Stimulated activated CD8-positive, alpha-beta memory T cell treated with anti-CD3 and anti-CD28 coated beads, Interleukin-4, amount 100 ng/mL, for 1 hour (primary cell): Measurements from ENCODE around the gene SNAI3.

Source experiments
- DNase-seq, 2 donors: peaks; one replicate each; pipeline ENCODE4 v3.0.0-alpha.2; 2020; ENCODE audit warnings: low read depth in 2 of 2, low spot score in 1 of 2

The SNAI3 gene

GRCh38 chr16:88691924-88692560, 5.7 kb upstream of the SNAI3 start:
- DNase-seq = no peak

- DNase-seq = no peak
Measured at GRCh38 chr16:88691129-88691813, 5.0 kb upstream of the SNAI3 start.

DNA sequence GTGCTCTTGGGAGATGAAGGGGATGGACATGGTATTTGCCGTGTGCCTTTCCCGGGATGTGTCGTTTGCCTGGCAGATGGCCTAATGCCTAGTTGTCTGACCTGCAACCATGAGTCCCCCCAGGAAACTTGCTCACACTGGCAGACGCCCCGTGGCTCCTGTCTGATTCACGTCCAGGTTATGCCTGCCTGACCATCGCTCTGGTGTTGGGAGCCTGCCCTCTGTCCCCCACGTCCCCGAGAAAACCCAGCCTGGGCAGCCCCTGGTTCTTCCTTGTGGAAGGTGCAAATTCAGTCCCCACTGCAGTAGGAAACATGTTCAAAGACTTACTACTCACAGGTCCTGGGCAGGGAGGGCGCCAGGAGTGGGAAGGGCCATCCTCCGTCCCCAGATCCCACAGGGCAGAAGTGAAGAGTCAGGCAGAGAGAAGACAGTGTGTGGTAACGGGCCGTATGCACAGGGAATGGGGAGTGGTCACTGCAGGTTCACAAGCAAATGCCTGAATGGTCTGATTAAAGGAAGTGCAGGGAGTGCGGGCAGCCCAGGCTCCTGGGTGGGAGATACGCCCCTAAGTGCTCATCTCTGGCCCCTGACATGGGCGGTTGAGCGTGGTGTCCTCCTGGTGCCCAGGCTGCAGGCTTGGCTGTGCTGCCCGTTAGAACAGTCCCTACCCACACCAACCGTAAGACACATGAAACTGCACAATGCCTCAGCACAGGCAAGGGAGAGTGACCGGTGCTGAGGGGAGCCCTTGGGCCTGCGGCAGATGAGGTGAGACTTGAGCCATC, 4.2 kb upstream of the SNAI3 start:
- no peak for DNase-seq

DNA sequence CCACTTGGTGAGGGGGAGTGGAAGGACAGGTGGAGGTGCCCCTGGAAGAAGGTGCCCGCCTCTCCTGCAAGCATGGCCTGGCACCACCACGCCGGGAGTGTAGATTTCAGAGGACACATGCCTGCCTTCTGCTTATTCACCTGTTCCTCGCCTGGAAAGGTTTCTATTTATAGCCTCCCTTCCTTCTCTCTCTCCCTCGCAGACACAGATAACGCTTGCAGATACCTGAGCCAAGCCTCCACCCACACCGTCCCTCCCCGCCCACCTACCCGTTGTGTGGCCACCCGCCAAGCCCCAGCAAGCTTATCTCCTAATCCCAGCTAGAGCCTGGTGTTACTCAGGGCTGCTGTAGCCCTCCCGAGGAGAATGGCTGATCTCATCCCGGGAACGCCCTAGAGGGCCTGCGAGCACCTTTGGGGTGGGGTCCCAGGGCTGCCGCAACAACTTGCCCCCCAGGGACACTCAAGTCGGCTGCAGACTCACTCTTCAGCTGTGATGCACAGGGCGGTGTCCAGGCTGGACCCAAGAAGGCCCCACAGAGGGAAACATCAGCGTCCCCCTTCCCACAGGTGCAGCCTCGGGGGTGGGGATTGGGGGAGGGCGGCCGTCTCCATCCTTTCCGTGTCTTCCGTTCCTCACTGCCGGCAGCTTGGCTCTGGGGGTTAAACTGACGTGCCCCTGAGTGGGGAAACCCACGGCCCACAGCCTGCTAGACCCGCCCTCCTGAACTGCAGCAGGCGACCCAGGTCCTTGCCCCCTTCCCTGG, 1.9 kb upstream of the SNAI3 start:
- DNase-seq = no peak

GRCh38 chr16:88687676-88688012, 1.3 kb upstream of the SNAI3 start:
- DNase-seq = no peak

DNA sequence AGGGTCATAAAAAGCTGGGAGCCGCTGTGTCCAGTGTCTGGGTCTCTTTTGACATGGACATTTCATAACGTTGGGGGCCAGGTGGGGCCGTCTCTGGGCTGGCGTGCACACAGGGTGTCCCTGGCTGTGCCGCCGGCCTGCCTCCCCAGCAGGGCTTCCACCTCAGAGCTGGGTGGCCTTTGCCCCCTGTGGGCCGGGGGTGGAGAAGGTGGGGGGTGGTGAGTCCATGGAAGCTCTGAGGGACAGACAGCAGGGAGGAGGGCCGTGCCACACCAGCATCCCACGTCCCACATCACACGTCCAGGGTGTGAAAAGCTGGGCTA, 908 bp upstream of the SNAI3 start:
- DNase-seq = no peak

GRCh38 chr16:88686062-88686438, 257 bp downstream of the SNAI3 start:
- DNase-seq = no peak

GRCh38 chr16:88685156-88686061, 898 bp downstream of the SNAI3 start:
- DNase-seq = peak in 1 of 2 donors; percentile 60

DNA sequence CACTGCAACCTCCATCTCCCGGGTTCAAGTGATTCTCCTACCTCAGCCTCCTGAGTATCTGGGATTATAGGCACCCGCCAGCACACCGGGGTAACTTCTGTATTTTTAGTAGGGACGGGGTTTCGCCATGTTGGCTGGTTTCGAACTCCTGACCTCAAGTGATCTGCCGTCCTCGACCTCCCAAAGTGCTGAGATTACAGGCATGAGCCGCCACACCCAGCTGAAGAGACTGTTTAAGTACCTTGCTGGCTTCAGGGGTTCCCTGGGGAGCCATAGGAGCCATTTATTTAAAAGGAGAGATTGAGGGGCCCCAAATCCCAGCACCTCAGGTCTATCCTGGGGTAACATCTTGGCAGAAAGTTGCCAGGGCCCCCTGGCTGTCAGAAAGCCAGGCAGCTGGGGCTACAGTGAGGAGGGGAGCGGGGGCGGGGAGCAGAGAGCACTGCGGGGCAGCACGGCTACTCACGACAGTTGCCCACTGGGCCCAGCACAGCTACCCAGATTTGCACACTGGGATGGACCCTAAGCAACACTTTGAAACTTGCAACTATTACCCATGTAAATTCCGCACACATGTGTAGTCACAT, 1.6 kb downstream of the SNAI3 start:
- DNase-seq = no peak

- DNase-seq = no peak
Measured at GRCh38 chr16:88681709-88682451, 4.4 kb downstream of the SNAI3 start.

GRCh38 chr16:88681084-88681680, 5.1 kb downstream of the SNAI3 start:
- DNase-seq = no peak

DNA sequence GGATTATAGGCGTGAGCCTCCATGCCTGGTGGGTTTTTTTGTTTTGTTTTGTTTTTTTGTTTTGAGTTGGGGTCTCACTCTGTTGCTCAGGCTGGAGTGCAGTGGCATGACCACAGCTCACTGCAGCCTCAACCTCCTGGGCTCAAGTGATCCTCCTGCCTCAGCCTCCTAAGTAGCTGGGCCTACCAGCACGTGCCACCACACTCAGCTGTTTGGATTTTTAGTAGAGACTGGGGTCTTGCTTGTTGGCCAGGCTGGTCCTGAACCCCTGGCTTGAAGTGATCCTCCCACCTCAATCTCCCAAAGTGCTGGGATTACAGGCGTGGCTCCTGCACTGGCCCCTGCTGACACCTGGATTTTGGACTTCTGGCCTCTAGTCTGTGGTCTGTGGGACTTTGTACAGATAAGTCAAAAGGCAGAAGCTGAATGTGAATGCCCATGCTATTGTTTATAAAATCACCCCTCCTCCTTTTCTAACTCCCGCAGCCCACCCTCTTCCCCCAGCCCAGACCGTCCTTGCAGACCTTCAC, 5.7 kb downstream of the SNAI3 start:
- DNase-seq = no peak

DNA sequence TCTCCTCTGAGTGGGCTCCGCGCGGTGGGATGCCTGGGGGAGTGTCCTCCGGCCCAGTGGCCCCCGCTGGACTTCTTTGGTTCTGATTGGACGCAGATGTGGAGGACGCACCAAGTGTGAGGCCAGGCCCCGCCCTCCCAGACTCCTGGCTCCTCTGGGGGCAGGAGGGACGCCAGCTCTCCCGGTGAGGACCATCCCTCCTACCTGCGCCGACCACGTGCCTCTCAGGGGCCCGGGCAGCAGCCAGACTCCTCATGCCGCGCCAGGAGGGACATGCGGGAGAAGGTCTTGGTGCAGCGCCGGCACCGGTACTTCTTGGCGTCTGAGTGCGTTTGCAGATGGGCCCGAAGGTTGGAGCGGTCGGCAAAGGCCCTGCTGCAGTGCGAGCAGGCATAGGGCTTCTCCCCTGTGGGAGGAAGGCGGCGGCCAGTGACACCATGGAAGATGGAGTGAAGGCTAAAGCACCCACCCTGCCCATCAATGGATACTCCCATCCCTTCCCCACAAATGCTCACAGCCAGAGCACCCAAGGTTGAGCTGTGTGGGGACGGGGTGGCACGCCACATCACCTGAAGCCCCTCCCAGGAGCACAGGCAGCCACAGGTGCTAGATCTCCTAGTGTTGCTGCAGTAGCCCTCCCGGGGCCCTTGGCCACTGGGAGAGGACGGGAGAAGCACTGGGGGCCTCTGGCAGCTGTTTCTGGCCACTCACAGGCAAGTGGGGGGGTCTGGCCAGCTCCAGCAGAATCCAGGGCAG, 7.9 kb downstream of the SNAI3 start:
- DNase-seq = no peak

GRCh38 chr16:88677721-88678120, 8.6 kb downstream of the SNAI3 start:
- no peak for DNase-seq

DNA sequence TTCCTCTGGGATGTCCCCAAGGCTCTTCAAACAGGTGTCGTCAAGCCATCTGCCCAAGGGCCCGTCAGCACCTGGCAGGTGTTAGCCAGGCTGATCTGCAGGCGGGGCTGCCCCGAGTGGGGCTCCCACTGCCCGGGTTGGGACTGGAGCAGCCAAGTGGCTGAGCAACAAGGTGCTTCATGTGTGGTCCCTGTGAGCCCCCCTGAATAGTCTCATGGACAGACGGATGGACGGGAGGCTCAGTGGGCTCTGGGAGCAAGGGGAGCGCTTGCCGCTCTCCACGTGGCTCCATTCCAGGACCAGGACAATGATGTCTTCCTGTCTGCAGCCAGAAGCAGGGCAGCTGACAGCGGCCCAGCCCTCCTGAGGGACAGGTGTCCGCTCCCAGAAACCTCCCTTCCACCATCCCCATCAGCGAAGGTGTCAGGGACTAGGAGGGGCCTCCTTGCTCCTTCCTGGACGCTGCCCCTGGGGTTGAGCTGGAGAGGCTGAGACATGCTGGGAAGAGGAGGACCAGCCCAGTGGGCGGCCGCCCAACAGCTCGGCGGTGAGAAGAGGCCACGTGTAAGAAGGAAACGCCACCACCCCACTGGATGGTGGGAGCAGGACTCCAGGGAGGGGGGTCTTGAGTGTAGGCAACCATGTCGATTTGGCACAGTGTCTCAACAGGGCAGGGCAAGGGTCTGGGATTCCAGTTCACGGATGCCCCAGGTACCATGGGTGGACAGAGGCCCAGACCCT, 9.6 kb downstream of the SNAI3 start:
- no peak for DNase-seq

GRCh38 chr16:88673716-88674379, 12.5 kb downstream of the SNAI3 start:
- DNase-seq = no peak

GRCh38 chr16:88672776-88673175, 13.5 kb downstream of the SNAI3 start:
- DNase-seq = no peak
